Esophagus squamous epithelium (tissue), 4 donors: ENCODE measurements around the gene CDH12.

Experiments
- POLR2A ChIP-seq, 4 donors: fragments of 450-650 bp; IDR thresholded peaks; one replicate each; pipeline ENCODE4 v1.6.1; 2017; ENCODE audit warnings: antibody characterized with exemption in 4 of 4, mild to moderate bottlenecking in 4 of 4, moderate library complexity in 3 of 4
- TF ChIP-seq, protein P1 (sequence below), 6 experiments: fragments of 450-650 bp in 4 of 6; fragments of 200-600 bp in 2 of 6; sonication (generic) in 2 of 6; IDR thresholded peaks; one replicate each; pipeline ENCODE4 v1.5.1; 2016 to 2019; ENCODE audit warnings: antibody characterized with exemption in 6 of 6, mild to moderate bottlenecking in 4 of 6, moderate library complexity in 4 of 6

DNA sequence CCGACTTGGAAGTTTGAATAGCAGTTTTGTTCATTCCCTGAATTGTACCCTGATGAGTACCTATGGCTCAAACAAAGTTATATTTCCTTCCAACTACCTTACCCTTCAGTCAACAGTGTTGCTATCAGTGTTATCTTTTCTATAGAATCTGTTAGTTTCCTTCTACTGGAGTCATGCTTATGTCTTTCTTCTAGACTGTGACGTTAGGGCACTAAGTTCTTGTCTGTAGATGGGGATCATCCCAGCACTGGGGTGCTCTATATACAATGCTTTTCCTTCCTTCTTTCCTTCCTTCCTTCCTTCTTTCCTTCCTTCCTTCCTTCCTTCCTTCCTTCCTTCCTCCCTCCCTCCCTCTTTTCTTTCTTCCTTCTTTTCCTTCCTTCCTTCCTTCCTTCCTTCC lies 973.0 kb downstream of the CDH12 start:
- no peak for TF ChIP-seq POLR2A (IDR thresholded peaks at IDR 0.05)
- TF ChIP-seq, protein P1, sequence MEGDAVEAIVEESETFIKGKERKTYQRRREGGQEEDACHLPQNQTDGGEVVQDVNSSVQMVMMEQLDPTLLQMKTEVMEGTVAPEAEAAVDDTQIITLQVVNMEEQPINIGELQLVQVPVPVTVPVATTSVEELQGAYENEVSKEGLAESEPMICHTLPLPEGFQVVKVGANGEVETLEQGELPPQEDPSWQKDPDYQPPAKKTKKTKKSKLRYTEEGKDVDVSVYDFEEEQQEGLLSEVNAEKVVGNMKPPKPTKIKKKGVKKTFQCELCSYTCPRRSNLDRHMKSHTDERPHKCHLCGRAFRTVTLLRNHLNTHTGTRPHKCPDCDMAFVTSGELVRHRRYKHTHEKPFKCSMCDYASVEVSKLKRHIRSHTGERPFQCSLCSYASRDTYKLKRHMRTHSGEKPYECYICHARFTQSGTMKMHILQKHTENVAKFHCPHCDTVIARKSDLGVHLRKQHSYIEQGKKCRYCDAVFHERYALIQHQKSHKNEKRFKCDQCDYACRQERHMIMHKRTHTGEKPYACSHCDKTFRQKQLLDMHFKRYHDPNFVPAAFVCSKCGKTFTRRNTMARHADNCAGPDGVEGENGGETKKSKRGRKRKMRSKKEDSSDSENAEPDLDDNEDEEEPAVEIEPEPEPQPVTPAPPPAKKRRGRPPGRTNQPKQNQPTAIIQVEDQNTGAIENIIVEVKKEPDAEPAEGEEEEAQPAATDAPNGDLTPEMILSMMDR (IDR thresholded peaks at IDR 0.05) = no peak
